Endothelial cell (in vitro differentiated cells): ENCODE measurements around the gene IRGC. TPM values are rescaled to one million over a fixed set of nuclear protein-coding genes. Genes with fewer than 3 reads are reported as not detected.

Experiments used
- DNase-seq: peaks from one replicate; pipeline ENCODE4 v3.0.0; 2021; ENCODE audit warnings: low spot score
- H3K27ac Mint-ChIP-seq: one replicate; pipeline ENCODE4 v1.8.0; 2021; ENCODE audit warnings: mixed read lengths, inconsistent platforms; ENCODE audit not compliant: unreplicated experiment
- H3K27me3 Mint-ChIP-seq: one replicate; pipeline ENCODE4 v1.8.0; 2021; ENCODE audit warnings: mild to moderate bottlenecking, moderate library complexity, mixed read lengths, inconsistent platforms; ENCODE audit not compliant: unreplicated experiment
- H3K36me3 Mint-ChIP-seq: one replicate; pipeline ENCODE4 v1.8.0; 2021; ENCODE audit warnings: mild to moderate bottlenecking, low read depth, mixed read lengths, inconsistent platforms; ENCODE audit not compliant: unreplicated experiment
- H3K4me1 Mint-ChIP-seq: one replicate; pipeline ENCODE4 v1.8.0; 2021; ENCODE audit warnings: mild to moderate bottlenecking, mixed read lengths, inconsistent platforms; ENCODE audit not compliant: unreplicated experiment
- H3K4me3 Mint-ChIP-seq: one replicate; pipeline ENCODE4 v1.8.0; 2021; ENCODE audit warnings: mild to moderate bottlenecking, mixed read lengths, inconsistent platforms; ENCODE audit not compliant: unreplicated experiment
- H3K9me3 Mint-ChIP-seq: one replicate; pipeline ENCODE4 v1.8.0; 2021; ENCODE audit warnings: mixed read lengths, inconsistent platforms; ENCODE audit not compliant: unreplicated experiment
- total RNA-seq: library from RNA; stranded (reverse); fragmentation: NEBNext Ultra II Directional; extraction: Animal tissue kit (Norgen Biotek cat#: 25700); gene quantifications from one replicate; pipeline ENCODE4 v1.2.1, GENCODE V29; 2021; ENCODE audit not compliant: unreplicated experiment
- TF ChIP-seq, protein P1 (sequence below): fragments of 200-600 bp; sonication (generic); IDR thresholded peaks from one replicate; pipeline ENCODE4 v1.5.0; 2021; ENCODE audit warnings: antibody characterized with exemption; ENCODE audit not compliant: unreplicated experiment

IRGC gene
- total RNA-seq, 1 donor from 2014 or later: not detected

DNA sequence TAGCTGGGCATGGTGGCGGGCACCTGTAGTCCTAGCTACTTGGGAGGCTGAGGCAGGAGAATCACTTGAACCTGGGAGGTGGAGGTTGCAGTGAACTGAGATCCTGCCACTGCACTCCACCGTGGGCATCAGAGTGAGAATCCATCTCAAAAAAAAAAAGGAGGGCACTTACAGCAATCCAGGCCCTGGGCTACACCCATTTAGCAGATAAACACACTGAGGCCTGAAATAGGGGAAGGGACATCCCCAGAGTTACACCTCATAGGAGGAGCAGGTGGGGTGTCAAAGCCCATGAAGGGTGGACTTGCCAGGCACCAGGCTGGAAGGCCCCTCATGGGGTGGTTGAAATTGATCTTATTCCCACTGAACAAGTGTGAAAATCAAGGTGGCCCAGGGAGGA, 32.0 kb upstream of the IRGC start:
- no peak overlapping the region for H3K4me3 Mint-ChIP-seq
- no peaks in the 10 kb centered on the region for H3K36me3 Mint-ChIP-seq
- peaks cover 5% of the 10 kb centered on the region for H3K27me3 Mint-ChIP-seq
- H3K9me3 Mint-ChIP-seq: no peaks in the 10 kb centered on the region
- H3K27ac Mint-ChIP-seq: no peak overlapping the region
- H3K4me1 Mint-ChIP-seq: no peaks in the 10 kb centered on the region
- no peak for DNase-seq
- TF ChIP-seq, protein P1, sequence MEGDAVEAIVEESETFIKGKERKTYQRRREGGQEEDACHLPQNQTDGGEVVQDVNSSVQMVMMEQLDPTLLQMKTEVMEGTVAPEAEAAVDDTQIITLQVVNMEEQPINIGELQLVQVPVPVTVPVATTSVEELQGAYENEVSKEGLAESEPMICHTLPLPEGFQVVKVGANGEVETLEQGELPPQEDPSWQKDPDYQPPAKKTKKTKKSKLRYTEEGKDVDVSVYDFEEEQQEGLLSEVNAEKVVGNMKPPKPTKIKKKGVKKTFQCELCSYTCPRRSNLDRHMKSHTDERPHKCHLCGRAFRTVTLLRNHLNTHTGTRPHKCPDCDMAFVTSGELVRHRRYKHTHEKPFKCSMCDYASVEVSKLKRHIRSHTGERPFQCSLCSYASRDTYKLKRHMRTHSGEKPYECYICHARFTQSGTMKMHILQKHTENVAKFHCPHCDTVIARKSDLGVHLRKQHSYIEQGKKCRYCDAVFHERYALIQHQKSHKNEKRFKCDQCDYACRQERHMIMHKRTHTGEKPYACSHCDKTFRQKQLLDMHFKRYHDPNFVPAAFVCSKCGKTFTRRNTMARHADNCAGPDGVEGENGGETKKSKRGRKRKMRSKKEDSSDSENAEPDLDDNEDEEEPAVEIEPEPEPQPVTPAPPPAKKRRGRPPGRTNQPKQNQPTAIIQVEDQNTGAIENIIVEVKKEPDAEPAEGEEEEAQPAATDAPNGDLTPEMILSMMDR: no peak

DNA sequence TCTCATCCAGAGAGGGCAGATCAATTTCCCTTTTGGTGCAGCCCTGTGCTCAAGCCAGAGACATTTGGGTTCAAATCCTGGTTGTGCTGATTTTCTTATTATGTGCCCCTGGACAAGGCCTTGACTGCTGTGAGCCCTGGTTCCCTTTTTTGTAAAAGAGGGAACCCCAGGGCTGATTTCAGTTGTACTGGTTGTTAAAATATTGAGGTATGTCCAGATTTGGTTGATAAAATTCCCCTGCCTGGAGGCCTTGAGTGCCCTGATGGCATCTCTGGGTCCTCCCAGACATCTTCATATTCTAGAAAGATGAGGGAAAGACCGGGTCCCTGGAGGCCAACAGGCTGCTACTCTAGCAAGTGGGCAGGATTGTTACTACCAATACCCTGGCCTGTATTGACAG, 31.6 kb upstream of the IRGC start:
- Mint-ChIP-seq H3K27me3 (peaks cover 5% of the 10 kb centered on the region), H3K36me3 (no peaks in the 10 kb centered on the region), H3K9me3 (no peaks in the 10 kb centered on the region), H3K27ac (no peak overlapping the region), H3K4me3 (no peak overlapping the region), H3K4me1 (no peaks in the 10 kb centered on the region)
- no peak for DNase-seq
- TF ChIP-seq, protein P1: no peak

DNA sequence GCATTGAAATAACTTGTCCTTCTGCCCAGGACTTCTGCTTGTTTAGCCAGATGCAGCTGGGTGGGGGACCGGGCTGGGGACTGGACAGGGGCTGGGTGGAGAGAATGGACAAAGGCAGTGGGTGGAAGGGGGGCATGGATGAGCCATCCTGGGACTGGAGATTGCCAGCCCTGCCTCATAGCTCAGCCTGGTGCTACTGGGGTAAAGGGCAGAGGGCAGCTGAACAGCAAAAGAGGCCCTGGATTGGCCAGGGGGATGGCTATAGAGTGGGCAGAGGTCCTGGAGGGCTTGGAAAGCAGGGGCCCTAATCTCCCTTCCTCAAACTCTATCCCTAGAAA, 28.2 kb upstream of the IRGC start:
- H3K9me3 Mint-ChIP-seq: peaks cover 7% of the 10 kb centered on the region
- H3K27me3 Mint-ChIP-seq: peaks cover 6% of the 10 kb centered on the region
- H3K4me1 Mint-ChIP-seq: no peaks in the 10 kb centered on the region
- H3K27ac Mint-ChIP-seq: no peak overlapping the region
- no peak overlapping the region for H3K4me3 Mint-ChIP-seq
- TF ChIP-seq, protein P1: no peak
- DNase-seq: no peak
- no peaks in the 10 kb centered on the region for H3K36me3 Mint-ChIP-seq

DNA sequence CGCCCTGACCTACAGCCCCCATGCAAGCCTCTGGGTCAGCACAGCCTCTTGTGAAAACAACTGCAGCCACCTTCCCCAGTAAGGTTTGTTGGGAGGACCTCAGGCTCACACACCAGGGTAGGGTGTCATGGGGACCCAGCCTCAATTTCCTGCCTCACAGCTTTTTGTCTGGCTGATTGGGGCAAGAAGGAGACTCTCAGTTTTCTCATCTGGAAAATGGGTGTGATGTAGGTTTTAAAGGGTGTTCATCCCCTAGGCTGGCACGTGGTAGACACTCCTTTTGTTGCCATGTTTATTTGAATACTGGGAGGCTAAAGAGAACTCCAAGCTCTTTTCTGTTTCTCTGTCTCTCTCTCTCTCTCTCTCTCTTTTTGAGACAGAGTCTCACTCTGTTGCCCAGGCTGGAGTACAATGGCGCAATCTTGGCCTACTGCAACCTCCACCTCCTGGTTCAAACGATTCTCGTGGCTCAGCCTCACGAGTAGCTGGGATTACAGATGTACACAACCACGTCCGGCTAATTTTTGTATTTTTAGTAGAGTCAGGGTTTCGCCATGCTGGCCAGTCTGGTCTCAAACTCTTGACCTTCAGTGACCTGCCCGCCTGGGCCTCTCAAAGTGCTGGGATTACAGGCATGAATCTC, 27.7 kb upstream of the IRGC start:
- no peak for DNase-seq
- Mint-ChIP-seq H3K9me3 (peaks cover 7% of the 10 kb centered on the region), H3K27ac (no peak overlapping the region), H3K4me1 (no peaks in the 10 kb centered on the region), H3K4me3 (no peak overlapping the region), H3K36me3 (no peaks in the 10 kb centered on the region), H3K27me3 (peaks cover 5% of the 10 kb centered on the region)
- TF ChIP-seq, protein P1: no peak

DNA sequence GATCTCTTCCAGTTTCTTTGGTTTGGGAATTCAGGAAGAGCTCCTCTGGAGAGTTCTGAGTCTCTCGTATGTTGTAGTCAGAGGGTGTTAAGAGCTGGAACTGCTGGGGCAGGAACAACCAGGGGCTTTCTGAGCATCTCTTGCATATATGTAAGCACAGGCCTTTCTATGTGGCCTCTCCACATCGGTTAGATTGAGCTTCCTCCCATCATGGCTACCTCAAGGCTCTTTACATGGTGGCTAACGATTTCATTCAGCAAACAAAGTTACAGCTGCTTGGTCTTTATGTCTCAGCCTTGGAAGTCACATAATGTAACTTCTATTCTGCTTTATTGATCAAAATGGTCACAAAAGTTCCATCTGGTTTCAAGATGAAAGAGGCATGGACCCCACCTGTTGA, 25.4 kb upstream of the IRGC start:
- peaks cover 7% of the 10 kb centered on the region for H3K9me3 Mint-ChIP-seq
- H3K27ac Mint-ChIP-seq: no peak overlapping the region
- no peaks in the 10 kb centered on the region for H3K4me1 Mint-ChIP-seq
- H3K36me3 Mint-ChIP-seq: no peaks in the 10 kb centered on the region
- no peak for DNase-seq
- no peak overlapping the region for H3K4me3 Mint-ChIP-seq
- TF ChIP-seq, protein P1: no peak
- H3K27me3 Mint-ChIP-seq: peaks cover 5% of the 10 kb centered on the region
